Osteoblast (primary cell): ENCODE measurements around the gene INVS. TPM values are rescaled to one million over a fixed set of nuclear protein-coding genes. Genes with fewer than 3 reads are reported as not detected.
"Not testable (repeated sequence)": the region's sequence is repeated elsewhere in the genome, so short reads cannot be mapped to it uniquely, and the experiment has no call there.

Experiments
- DNase-seq: peaks from one replicate; pipeline ENCODE4 v3.0.0; 2011; ENCODE audit warnings: low spot score, mixed read lengths; ENCODE audit not compliant: insufficient read length; ENCODE audit errors: missing footprints
- H2AFZ ChIP-seq: 2 replicates; pipeline ENCODE4 v1.6.0; 2011; ENCODE audit warnings: mild to moderate bottlenecking, low read length
- H3K27ac ChIP-seq: 2 replicates; pipeline ENCODE4 v1.5.1; 2011; ENCODE audit warnings: mild to moderate bottlenecking, low read depth, low read length, moderate library complexity
- H3K27me3 ChIP-seq: 2 replicates; pipeline ENCODE4 v1.6.0; 2012; ENCODE audit warnings: mild to moderate bottlenecking, control low read depth, inconsistent platforms, low read length, moderate library complexity; ENCODE audit not compliant: insufficient read depth
- H3K36me3 ChIP-seq: 2 replicates; pipeline ENCODE4 v1.5.1; 2011; ENCODE audit warnings: mild to moderate bottlenecking, low read length, control low read depth, moderate library complexity; ENCODE audit not compliant: insufficient read depth
- H3K4me1 ChIP-seq: 2 replicates; pipeline ENCODE4 v1.5.1; 2011; ENCODE audit warnings: mild to moderate bottlenecking, low read length, control low read depth, moderate library complexity; ENCODE audit not compliant: insufficient read depth
- H3K4me2 ChIP-seq: 2 replicates; pipeline ENCODE4 v1.6.0; 2011; ENCODE audit warnings: mild to moderate bottlenecking, low read length; ENCODE audit not compliant: insufficient read depth
- H3K4me3 ChIP-seq: fragments of 200-600 bp; sonication (generic); 3 replicates; pipeline ENCODE4 v1.5.1; 2012; ENCODE audit warnings: mild to moderate bottlenecking, low read length, inconsistent platforms; ENCODE audit not compliant: insufficient read depth
- H3K79me2 ChIP-seq: 2 replicates; pipeline ENCODE4 v1.6.0; 2012; ENCODE audit warnings: mild to moderate bottlenecking, low read length, control low read depth, inconsistent platforms; ENCODE audit not compliant: insufficient read depth
- H3K9me3 ChIP-seq: 2 replicates; pipeline ENCODE4 v1.5.1; 2011; ENCODE audit warnings: low read depth, low read length, control low read depth
- H4K20me1 ChIP-seq: 2 replicates; pipeline ENCODE4 v1.6.0; 2012; ENCODE audit warnings: mild to moderate bottlenecking, low read length, control low read depth; ENCODE audit not compliant: insufficient read depth
- total RNA-seq: library from RNA; depleted of rRNA; stranded (reverse); fragments of >200 nt; gene quantifications from 2 replicates; pipeline ENCODE4 v1.2.3, GENCODE V29; 2012
- TF ChIP-seq, protein P1 (sequence below): IDR thresholded peaks from 2 replicates; pipeline ENCODE4 v1.5.1; 2011; ENCODE audit warnings: mild to moderate bottlenecking, low read depth, low read length, moderate library complexity; ENCODE audit errors: extremely low read depth

The INVS gene
- total RNA-seq, 1 donor: 27.1 TPM

- Histone ChIP-seq H2AFZ (no peak overlapping the region), H3K79me2 (no peaks in the 10 kb centered on the region), H3K27ac (no peak overlapping the region), H4K20me1 (no peaks in the 10 kb centered on the region), H3K4me3 (no peak overlapping the region), H3K4me1 (no peaks in the 10 kb centered on the region), H3K36me3 (no peaks in the 10 kb centered on the region), H3K27me3 (no peaks in the 10 kb centered on the region), H3K9me3 (no peaks in the 10 kb centered on the region), H3K4me2 (no peak overlapping the region)
- DNase-seq: no peak
- TF ChIP-seq, protein P1, sequence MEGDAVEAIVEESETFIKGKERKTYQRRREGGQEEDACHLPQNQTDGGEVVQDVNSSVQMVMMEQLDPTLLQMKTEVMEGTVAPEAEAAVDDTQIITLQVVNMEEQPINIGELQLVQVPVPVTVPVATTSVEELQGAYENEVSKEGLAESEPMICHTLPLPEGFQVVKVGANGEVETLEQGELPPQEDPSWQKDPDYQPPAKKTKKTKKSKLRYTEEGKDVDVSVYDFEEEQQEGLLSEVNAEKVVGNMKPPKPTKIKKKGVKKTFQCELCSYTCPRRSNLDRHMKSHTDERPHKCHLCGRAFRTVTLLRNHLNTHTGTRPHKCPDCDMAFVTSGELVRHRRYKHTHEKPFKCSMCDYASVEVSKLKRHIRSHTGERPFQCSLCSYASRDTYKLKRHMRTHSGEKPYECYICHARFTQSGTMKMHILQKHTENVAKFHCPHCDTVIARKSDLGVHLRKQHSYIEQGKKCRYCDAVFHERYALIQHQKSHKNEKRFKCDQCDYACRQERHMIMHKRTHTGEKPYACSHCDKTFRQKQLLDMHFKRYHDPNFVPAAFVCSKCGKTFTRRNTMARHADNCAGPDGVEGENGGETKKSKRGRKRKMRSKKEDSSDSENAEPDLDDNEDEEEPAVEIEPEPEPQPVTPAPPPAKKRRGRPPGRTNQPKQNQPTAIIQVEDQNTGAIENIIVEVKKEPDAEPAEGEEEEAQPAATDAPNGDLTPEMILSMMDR: no peak
Measured at GRCh38 chr9:100227636-100228035, 128.6 kb downstream of the INVS start.

DNA sequence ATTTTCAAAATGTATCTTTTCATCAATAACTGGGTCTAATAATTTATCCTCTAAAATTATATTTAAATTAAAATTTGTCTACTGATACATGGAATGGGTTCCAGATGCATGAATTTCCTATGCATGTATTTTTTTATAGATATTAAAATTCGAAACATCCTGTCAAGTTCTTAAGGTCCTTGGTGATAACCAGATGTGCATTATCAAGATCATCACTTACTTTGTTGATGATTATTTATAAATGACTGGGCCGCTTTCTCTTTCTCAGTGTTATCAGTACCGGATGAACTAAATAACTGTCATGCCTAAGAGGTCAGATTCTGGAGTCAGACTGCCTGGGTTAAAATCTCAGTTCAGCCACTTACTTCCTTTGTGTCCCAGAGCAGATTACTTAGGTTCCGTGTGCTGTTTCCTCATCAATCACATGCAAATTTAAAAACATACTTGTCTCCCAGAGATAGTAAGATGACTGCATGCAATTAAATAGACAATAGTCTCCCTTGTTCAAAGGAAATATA lies 129.4 kb downstream of the INVS start:
- H3K4me3 ChIP-seq: no peak overlapping the region

GRCh38 chr9:100229136-100229535 lies 130.1 kb downstream of the INVS start:
- no peak overlapping the region for H3K4me2 ChIP-seq
- TF ChIP-seq, protein P1: no peak

More for the DNA sequence above, 129.4 kb downstream of the INVS start:
- TF ChIP-seq, protein P1: no peak
- H2AFZ ChIP-seq: no peak overlapping the region
- H3K27ac ChIP-seq: no peak overlapping the region
- no peaks in the 10 kb centered on the region for H3K27me3 ChIP-seq
- no peak overlapping the region for H3K4me2 ChIP-seq
- no peak for DNase-seq
- no peaks in the 10 kb centered on the region for H4K20me1 ChIP-seq
- no peaks in the 10 kb centered on the region for H3K36me3 ChIP-seq
- H3K4me1 ChIP-seq: no peaks in the 10 kb centered on the region
- H3K79me2 ChIP-seq: no peaks in the 10 kb centered on the region
- no peaks in the 10 kb centered on the region for H3K9me3 ChIP-seq

DNA sequence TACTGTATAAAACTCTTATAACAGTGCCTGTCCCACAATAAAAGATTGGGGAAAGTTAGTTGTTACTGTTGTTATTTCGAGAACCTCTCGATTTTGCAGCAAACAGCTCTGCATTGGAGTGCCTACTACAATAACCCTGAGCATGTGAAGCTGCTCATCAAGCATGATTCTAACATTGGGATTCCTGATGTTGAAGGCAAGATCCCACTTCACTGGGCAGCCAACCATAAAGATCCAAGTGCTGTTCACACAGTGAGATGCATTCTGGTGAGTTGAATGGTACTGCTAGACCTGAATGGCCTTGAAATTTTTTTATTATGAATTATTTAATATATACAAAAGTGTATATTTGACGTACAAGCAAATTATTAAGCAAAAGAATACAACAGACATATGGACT lies 130.5 kb downstream of the INVS start:
- no peaks in the 10 kb centered on the region for H3K9me3 ChIP-seq

More at GRCh38 chr9:100229136-100229535, 130.1 kb downstream of the INVS start:
- Histone ChIP-seq H3K27ac (no peak overlapping the region), H3K4me3 (no peak overlapping the region), H4K20me1 (no peaks in the 10 kb centered on the region), H2AFZ (no peak overlapping the region), H3K36me3 (no peaks in the 10 kb centered on the region), H3K79me2 (no peaks in the 10 kb centered on the region), H3K27me3 (no peaks in the 10 kb centered on the region), H3K4me1 (no peaks in the 10 kb centered on the region), H3K9me3 (no peaks in the 10 kb centered on the region)
- no peak for DNase-seq

DNA sequence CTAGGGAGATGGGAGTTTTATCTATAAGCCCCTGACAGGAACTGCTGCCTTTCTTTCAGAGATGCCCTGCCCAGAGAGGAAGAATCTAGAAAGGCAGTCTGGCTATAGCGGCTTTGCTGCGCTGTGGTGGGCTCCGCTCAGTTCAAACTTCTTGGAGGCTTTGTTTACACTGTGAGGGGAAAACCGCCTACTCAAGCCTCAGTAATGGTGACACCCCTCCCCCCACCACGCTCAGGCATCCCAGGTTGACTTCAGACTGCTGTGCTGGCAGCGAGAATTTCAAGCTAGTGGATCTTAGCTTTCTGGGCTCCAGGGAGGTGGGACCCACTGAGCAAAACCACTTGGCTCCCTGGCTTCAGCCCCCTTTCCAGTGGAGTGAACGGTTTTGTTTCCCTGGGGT lies 137.9 kb downstream of the INVS start:
- H3K4me3 ChIP-seq, H3K27ac ChIP-seq, H3K4me2 ChIP-seq, H3K36me3 ChIP-seq, H2AFZ ChIP-seq, H3K4me1 ChIP-seq, H3K9me3 ChIP-seq, DNase-seq, H3K79me2 ChIP-seq, H3K27me3 ChIP-seq, H4K20me1 ChIP-seq: not testable (repeated sequence)

More for the DNA sequence above, 130.5 kb downstream of the INVS start:
- H3K4me3 ChIP-seq: no peak overlapping the region
- no peak overlapping the region for H3K4me2 ChIP-seq
- no peak for DNase-seq
- TF ChIP-seq, protein P1: no peak
- H4K20me1 ChIP-seq: no peaks in the 10 kb centered on the region
- no peaks in the 10 kb centered on the region for H3K36me3 ChIP-seq
- H3K27me3 ChIP-seq: no peaks in the 10 kb centered on the region
- H3K4me1 ChIP-seq: no peaks in the 10 kb centered on the region
- H3K27ac ChIP-seq: no peak overlapping the region
- no peak overlapping the region for H2AFZ ChIP-seq
- H3K79me2 ChIP-seq: no peaks in the 10 kb centered on the region
